NCI-H187 (cell line): ENCODE data around the gene PRICKLE1.
A peak's percentile ranks its signal among the peaks of the same experiment; 100 is the strongest.

Experiments used
- DNase-seq, 2 experiments: peaks; one replicate each; lab custom pipeline; 2025; lab: John Stamatoyannopoulos, UW

PRICKLE1 gene

DNA sequence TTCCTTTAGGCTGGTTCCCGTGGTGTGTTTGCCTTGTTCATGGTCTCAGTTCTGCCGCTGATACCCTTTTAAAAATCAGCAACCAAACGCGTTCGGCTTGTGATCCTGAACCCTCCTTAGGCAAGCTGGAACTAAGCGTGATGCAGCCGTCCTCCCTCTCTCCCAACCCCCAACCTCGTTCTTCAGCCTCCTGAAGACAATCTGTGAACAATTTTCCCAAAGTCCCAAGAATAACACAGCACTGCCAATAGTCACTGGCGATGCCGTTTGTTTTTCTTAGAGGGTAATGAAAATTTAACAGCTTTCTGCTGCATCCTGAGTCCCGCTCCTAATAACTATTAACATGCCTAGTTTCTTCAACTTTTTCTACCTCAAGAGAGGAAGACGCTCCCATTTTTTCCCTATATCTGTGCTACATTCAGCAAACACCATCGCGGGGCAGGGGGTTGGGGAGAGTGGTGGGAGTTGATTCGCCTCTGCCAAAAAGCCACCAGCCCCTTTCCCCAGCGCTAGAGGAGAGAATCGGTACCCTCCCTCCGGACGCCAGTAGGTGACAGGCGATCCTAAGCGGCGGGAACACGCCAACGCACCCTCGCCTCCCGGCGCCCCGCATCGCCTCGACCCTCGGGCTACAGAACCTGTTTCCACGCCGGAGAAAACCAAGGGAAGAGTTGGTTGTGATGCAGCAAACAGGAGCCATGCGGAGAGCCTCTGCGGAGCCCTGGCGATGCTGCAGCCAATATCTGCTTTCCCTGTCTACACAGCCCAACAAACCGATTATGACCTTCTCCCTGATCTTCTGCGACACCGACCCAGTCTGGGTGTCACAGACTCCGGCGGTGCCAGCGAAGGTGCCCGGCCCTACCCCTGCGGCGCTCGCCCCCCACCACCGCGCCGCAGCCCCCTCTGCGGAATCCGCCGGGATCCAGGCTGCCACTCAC is 752 bp downstream of the PRICKLE1 start:
- DNase-seq: no peak

GRCh38 chr12:42587601-42588523 is 1.7 kb downstream of the PRICKLE1 start:
- peak in 1 of 2 experiments; percentile 23 for DNase-seq

DNA sequence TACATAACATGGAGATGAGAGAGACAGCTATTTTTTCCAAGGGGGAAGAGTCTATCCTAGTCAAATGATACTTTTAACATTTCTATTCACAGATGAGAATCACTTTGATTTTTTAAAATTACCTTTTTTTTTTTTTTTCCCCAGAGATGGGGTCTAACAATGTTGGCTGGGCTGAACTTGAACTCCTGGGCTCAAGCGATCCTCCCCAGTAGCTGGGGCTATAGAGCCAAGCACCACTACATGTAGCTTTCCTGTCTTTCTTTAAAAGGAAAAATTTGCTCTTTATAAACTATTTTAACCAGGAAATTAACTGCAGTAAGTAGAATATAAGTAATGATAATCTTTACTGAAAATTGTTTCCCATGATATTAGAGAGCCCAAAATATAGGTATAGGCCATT is 3.3 kb downstream of the PRICKLE1 start:
- DNase-seq: no peak

GRCh38 chr12:42585841-42586216 is 3.7 kb downstream of the PRICKLE1 start:
- DNase-seq: no peak

DNA sequence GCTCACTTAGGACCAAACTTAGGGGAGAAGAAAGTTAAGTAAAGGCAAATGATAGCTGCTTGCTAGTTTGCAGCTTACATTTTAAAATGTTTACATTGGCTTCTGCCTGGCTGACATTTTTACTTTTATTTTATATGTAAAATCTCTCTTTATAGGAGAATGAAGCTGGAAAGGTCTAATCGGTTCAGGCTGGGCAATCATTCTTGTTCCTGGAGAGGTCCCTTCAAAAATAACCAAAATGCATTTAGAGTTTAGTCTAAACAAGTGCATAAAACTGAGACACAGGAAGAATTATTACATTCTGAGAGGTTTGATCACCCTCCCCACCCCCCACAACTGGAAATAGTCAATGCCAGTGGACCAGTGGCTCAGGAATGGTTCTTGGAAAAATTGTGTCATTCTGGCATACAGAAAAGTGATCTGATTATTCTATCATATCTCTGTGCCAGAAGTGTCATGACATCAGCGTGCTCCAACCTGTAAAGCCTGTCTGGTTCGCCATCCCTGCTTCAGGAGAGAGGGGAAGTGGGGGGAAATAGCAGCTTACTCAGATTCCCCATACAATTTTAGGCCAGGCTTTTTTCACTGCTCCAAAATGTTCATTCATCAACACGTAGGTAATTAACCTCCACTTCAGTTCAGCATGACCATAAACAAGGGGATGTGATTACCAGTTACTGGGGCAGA is 4.2 kb downstream of the PRICKLE1 start:
- no peak for DNase-seq

DNA sequence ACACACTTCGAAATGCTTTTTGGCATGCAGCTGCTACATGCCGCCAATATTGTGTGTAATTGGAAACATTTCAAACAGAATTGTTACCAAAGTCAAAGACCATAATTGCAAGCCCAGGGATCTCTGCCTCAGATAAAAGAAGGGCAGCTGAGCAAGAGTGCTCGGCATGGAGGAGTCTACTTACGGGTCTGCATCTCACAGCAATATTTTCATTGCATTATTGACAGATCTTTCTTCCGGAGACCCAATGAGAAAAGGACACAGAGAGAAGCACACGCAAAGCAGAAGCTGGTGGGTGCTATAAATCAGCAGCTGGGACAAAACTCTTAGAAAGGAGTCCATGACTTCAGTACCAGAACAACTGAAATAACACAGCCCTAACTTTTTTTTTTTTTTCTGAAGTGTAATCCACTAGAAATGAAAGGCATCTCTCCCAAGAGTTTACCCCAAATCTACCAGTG is 4.9 kb downstream of the PRICKLE1 start:
- DNase-seq: no peak

DNA sequence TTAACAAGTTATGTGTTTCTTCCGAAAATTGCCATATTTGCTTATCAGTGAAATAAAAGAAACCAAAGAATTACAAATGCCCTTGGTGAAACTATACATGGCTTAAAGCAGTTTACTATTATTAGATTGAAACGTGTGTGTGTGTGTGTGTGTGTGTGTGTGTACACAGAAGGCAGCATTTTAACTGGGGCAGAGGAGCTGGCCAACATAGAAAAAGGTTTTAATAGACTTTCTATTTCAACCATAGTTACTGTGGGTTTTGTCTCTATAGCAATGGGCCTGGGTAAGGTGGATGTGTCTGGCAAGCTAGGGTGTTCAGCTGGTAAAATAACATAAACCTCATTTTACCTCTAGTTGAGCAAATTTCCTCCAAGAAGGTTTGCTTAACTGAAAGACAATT is 6.5 kb downstream of the PRICKLE1 start:
- no peak for DNase-seq

DNA sequence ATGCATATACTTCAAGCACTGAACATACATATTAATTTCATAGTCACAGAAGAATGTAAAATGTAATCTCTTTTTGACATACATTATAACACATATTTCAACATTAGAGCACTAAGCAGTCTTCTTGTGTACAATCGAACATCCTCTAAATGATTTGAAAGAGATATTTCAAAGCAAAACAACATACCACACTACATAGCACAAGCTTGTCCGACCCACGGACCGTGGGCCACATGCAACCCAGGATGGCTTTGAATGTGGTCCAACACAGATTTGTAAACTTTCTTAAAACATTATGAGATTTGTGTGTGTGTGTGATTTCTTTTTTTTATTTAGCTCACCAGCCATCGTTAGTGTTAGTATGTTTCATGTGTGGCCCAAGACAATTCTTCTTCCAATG is 7.0 kb downstream of the PRICKLE1 start:
- DNase-seq: no peak

DNA sequence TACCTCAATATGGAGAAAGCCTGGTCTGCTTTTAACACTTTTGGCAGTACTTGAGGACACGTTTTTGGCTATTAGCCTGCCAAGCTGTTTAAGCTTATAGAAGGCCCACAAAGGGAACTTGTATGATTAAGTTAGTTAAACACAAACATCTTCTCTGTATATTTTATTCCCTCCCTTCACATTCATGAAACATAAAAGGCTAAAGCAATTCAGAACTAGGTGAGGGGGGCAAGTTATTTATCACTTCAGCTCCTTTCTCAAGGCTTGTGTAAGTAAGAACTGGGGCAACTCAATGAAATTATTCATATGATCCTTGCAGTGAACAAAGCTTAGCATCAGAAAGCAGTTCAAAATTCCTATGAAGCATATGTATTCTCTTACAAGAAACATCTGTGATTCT is 7.5 kb downstream of the PRICKLE1 start:
- no peak for DNase-seq

DNA sequence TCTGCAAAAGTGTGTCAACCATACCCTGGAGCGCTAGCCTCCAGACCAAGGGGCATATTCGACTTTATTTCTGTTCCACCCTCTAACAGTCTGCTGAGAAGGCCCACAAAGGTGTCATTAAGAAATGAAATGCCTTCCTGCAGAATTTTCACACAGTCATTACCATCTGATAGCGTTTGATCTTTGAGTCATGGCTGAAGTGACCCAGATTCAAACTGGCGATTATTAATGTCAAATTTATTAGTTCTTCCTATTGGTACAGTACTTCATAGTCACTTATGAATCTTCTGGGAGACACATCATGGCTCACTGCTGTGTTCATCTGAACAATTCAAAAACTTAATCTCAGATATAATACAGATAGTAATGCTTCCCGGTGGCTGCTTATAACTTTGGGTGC is 13.2 kb downstream of the PRICKLE1 start:
- DNase-seq: no peak

DNA sequence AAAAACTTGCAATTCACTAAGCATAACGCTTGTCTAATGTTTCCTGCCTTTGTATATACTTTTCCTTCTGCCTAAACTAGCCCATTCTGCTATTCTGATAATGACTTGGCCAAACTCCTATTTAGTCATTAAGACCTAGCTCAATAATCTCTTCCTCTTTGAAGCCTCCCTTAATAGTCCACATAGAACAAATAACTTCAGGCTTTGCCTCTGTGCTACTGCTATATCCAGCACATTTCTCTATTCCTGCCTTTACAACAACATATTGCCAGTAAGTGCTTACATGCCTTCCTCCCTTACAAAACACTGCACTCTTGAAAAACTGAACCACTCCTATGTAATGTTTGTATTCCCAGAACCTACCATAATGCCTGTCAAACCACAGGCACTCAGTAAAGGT is 13.8 kb downstream of the PRICKLE1 start:
- DNase-seq: no peak

- no peak for DNase-seq
Observed at GRCh38 chr12:42574851-42575266, 14.7 kb downstream of the PRICKLE1 start.

GRCh38 chr12:42571327-42572009 is 18.1 kb downstream of the PRICKLE1 start:
- DNase-seq: no peak

DNA sequence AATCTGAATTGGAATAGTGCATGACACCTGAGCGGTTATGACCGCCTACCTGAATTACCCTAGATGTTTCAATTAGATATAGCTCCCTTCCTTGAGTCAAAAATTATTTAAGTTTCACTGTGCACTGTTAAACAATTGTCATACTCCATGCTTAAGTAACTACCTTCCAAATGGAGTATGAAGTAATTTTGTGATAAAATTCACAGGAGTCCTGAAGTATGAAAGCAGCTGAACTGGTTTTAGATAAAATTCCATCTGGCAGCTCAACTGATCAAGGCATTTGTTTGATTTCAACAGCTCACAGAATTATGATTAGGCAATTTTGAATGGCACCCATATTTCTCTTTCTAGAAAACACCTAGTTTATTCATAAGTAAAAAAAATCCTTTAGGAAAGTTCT is 19.5 kb downstream of the PRICKLE1 start:
- DNase-seq: no peak

- no peak for DNase-seq
Observed at GRCh38 chr12:42568952-42569915, 20.3 kb downstream of the PRICKLE1 start.

DNA sequence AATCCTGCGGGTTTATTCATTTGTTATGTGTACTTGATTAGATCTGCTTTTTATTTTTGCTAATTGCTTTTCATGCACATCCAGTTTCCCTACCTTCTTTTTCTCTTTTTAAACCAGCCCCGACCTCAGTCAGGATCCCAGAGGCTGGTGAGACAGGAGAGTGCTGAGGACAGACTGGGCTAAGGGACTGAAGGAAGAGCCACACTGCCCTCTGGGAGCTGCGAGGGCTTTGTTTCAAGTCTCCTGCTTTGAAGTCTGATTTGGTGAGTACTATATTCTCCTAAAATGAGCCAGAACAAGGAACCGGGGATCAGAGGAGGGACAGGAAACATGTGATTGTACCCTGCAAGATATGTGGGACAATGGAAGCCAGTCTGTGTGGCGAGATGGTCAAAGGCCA is 23.9 kb downstream of the PRICKLE1 start:
- no peak for DNase-seq

DNA sequence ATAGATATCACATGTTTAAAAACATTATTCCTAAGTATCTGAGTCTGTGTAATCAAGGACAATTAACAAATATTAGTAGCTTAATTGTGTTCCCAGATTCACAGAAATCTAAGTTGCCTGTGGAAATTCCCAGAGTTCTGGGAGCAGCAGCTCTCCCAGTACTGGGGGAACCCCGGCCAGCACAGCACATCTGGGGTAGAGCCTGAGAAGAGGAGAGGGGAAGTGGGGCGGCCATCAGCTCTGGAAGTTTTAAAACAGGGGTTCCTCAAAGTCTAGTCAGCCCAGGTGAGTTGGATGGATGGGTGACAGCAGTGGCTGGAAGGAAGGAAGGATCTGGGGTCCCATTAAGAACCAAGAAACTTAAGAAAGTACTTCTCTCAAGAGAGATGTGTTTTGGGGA is 24.6 kb downstream of the PRICKLE1 start:
- no peak for DNase-seq

DNA sequence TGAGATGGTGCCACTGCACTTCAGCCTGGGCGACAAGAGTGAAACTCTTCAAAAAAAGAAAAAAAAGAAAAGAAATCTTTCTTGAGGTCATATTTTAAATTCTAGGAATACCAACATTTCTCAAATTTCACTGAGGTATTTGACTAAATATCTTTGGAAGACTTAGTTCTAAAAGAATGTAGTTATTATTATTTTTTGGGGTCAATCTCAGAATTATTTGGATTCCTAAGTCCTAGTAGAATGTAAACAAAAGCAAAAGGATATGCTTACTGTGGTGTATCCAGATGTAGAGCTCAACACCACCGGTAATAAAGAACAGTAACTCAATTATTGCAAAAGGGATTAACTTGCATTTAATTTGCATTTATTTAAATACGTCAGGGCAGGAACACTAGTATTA is 25.0 kb downstream of the PRICKLE1 start:
- no peak for DNase-seq

DNA sequence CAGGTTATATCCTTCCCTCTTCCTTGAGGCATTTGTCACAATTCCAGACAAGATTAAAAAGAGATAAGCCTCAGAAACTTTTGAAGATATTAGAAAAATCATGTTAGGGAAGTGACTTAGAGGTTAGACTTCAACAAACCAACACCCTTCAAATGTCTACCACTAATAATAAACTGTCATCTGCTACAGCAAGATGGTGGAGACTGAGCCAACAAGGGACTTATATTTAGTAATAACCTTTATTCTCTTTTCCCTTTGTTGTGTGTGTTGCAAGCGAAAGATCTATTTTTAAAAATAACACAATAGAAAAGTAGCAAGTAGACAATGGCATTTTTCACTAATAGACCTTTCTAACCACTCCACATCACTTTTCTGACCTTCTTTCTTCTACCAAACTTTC is 28.6 kb downstream of the PRICKLE1 start:
- no peak for DNase-seq

DNA sequence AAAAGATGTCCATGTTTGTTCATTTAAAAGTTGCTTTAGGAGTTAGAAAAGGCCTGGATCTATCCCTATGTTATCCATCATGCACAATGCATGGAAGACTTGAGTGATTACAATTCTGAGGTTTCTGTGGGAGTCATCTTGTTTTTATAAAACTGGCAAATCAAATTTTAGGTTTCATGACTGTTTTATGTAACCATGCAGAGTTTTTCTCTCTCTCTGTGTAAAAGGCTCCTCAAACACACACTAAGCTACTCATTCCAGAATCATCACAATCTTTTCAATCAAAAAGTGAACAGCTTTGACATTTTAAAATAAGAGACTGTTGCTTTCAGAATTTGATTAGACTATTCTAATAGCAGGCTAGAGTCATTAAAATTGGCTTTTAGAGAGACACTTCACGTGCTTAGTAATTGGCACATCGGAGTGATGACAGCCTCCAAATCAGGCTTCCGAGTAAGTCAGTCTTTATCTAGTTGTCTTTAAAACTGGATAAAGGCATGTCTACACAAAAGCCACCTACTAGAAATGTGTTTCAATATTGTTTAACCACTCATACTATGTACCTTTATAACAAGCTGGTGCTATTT is 31.9 kb downstream of the PRICKLE1 start:
- no peak for DNase-seq
